ENCODE results near the gene PATJ. TPM values are rescaled to one million over a fixed set of nuclear protein-coding genes. Genes with fewer than 3 reads are reported as not detected.

PATJ gene
- total RNA-seq, 1 experiment from 2014 or later, result 28.7 TPM

- ATAC-seq (no peak), DNase-seq (no peak)
- Histone ChIP-seq H3F3A (ENCODE audit: low read length, unreplicated experiment) (no peaks in the 10 kb centered on the region), H3K9me3 (ENCODE audit: low read length) (no peaks in the 10 kb centered on the region), H3K9ac (ENCODE audit: low read length) (0 out of 2 replicates have a peak overlapping the region, but pooled peaks have one; percentile 83), H3K4me3 (ENCODE audit: low read length) (peak overlapping the region; percentile 90), H2AFZ (ENCODE audit: low read length) (no peak overlapping the region), H3K4me1 (ENCODE audit: insufficient read depth, low read length) (peaks cover 31% of the 10 kb centered on the region), H4K20me1 (ENCODE audit: low read length) (no peaks in the 10 kb centered on the region), H3K27ac (ENCODE audit: low read length) (no peak overlapping the region), H3K4me2 (ENCODE audit: low read length) (peak overlapping the region; percentile 92), H3K36me3 (ENCODE audit: low read depth, low read length) (no peaks in the 10 kb centered on the region), H3K27me3 (ENCODE audit: low read length) (no peaks in the 10 kb centered on the region), H3K9me2 (replicated peaks; ENCODE audit: low read length) (no peaks in the 10 kb centered on the region), H3K79me2 (ENCODE audit: low read length) (peaks cover 62% of the 10 kb centered on the region)
- ChIA-PET CTCF (no interaction called here), POLR2A (ENCODE audit: unreplicated experiment) (interaction anchor here (0.7 kb wide), 1 partner anchor 551 kb away, joined by 3 read pairs; no protein-coding TSS in a partner anchor)
- intact Hi-C loops (cut with micrococcal nuclease), result loop anchor here (2.0 kb wide), 1 partner anchor 19 kb away; the partner anchor contains the start of gene TM2D1
- BruUV-seq (replicated peaks), result no TSS peak
- TF ChIP-seq CTCF (conservative IDR thresholded peaks at IDR 0.05; ENCODE audit: low read depth, low read length) (no peak), EZH2 (IDR thresholded peaks at IDR 0.05; ENCODE audit: low read length, unreplicated experiment) (no peak), EZH2phosphoT487 (IDR thresholded peaks at IDR 0.05; ENCODE audit: borderline replicate concordance, low read length) (no peak)
Observed at GRCh38 chr1:61743716-61744580, 1.7 kb downstream of the PATJ start.

DNA sequence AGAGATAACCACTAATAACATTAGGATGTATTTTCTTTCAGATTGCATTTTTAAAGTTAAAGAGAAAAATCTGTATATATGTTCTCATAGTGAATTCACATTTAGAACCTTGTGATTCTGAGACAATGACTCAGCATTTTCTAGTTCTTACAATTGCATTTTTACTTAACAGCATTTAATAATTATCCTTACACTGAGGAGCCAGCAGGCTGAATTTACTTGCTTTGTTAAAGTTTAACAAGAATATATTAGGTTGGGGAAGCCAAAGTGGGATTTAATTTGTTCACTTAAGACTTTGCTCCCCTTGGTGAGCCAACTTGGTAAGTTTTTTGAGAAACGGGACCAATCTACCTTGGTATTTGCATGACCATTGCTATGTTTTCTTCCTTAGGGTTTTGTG, 4.5 kb downstream of the PATJ start:
- DNase-seq, result peak; percentile 15

More for the DNA sequence above, 4.5 kb downstream of the PATJ start:
- Histone ChIP-seq H3K9ac (ENCODE audit: low read length) (no peak overlapping the region; the same call in 1 of the 2 replicates), H3K27ac (ENCODE audit: low read length) (peak overlapping the region; percentile 29), H3K4me1 (ENCODE audit: insufficient read depth, low read length) (peaks cover 24% of the 10 kb centered on the region), H3K36me3 (ENCODE audit: low read depth, low read length) (no peaks in the 10 kb centered on the region), H3K4me2 (ENCODE audit: low read length) (no peak overlapping the region), H3F3A (ENCODE audit: low read length, unreplicated experiment) (no peaks in the 10 kb centered on the region), H3K27me3 (ENCODE audit: low read length) (no peaks in the 10 kb centered on the region), H4K20me1 (ENCODE audit: low read length) (no peaks in the 10 kb centered on the region), H3K9me2 (replicated peaks; ENCODE audit: low read length) (no peaks in the 10 kb centered on the region), H3K4me3 (ENCODE audit: low read length) (no peak overlapping the region), H2AFZ (ENCODE audit: low read length) (no peak overlapping the region), H3K9me3 (ENCODE audit: low read length) (no peaks in the 10 kb centered on the region), H3K79me2 (ENCODE audit: low read length) (peaks cover 83% of the 10 kb centered on the region)
- ChIA-PET CTCF (no interaction called here), POLR2A (ENCODE audit: unreplicated experiment) (no interaction called here)
- TF ChIP-seq EZH2 (IDR thresholded peaks at IDR 0.05; ENCODE audit: low read length, unreplicated experiment) (no peak), CTCF (conservative IDR thresholded peaks at IDR 0.05; ENCODE audit: low read depth, low read length) (no peak), EZH2phosphoT487 (IDR thresholded peaks at IDR 0.05; ENCODE audit: borderline replicate concordance, low read length) (no peak)
- ATAC-seq, result no peak
- intact Hi-C loops (cut with micrococcal nuclease), result no loop called here
- no TSS peak for BruUV-seq (replicated peaks)
